ENCODE results near the gene ASB3.

The ASB3 gene

GRCh38 chr2:53641290-53641689, 145.5 kb downstream of the ASB3 start:
- DNase-seq, result no peak

- no peak for DNase-seq
Measured at GRCh38 chr2:53640466-53640865, 146.3 kb downstream of the ASB3 start.

GRCh38 chr2:53636596-53636995, 150.2 kb downstream of the ASB3 start:
- no peak for DNase-seq

GRCh38 chr2:53636109-53636508, 150.6 kb downstream of the ASB3 start:
- no peak for DNase-seq

GRCh38 chr2:53635694-53636093, 151.1 kb downstream of the ASB3 start:
- DNase-seq, result no peak

- DNase-seq, result no peak
Measured at GRCh38 chr2:53633441-53633840, 153.3 kb downstream of the ASB3 start.

- DNase-seq, result no peak
Measured at GRCh38 chr2:53632714-53633113, 154.0 kb downstream of the ASB3 start.

- DNase-seq, result no peak
Measured at GRCh38 chr2:53632126-53632460, 154.7 kb downstream of the ASB3 start.

- DNase-seq, result no peak
Measured at GRCh38 chr2:53631313-53632125, 155.2 kb downstream of the ASB3 start.

GRCh38 chr2:53630026-53630606, 156.6 kb downstream of the ASB3 start:
- no peak for DNase-seq

GRCh38 chr2:53629501-53629900, 157.3 kb downstream of the ASB3 start:
- DNase-seq, result no peak

- no peak for DNase-seq
Measured at GRCh38 chr2:53629001-53629400, 157.8 kb downstream of the ASB3 start.

- no peak for DNase-seq
Measured at GRCh38 chr2:53622141-53622540, 164.6 kb downstream of the ASB3 start.

- DNase-seq, result no peak
Measured at GRCh38 chr2:53620981-53621380, 165.8 kb downstream of the ASB3 start.
